Limb (tissue), 2 donors: Measurements from ENCODE around the gene ALOX12.

ENCODE experiments used
- DNase-seq, 2 donors: peaks; one replicate each; pipeline ENCODE4 v3.0.0-alpha.2; 2016; ENCODE audit errors: extremely low spot score in 2 of 2

Gene ALOX12

DNA sequence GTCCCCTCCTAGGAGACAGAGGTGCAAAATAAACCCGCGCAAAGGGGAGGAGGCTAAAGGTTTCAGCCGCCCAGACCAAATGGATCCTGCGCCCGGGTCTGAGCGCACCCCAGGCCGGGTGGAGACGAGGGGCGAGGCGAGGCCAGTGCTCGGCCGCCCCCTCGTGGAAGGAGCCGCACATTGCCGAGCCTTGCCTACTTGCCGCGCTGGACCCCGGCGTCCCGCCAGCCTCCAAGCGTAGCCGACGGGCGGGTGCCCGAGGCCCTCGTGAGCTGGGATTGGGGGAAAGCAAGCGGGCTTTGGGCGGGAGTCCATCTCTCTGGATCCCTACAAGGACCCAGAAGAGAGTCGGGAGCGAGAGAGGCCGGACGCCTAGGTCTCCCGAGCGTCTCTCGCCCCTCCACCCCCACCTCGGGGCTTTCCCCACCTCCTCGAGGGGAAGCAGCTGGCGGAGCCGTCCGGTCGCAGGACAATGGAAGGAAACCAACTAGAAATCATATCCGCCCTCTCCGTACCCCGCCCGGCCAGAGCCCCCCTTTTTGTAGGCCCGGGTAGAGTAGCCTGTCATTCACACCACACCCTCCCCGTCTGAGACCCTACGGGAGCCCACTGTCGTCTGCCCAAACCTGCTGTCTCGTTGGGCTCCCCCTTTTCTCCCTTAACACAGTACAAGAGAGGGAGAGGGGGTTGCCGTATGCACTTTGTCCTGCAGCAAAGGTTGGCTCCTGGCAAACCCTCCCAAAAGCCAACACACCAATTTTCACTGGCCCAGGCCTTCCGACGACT is 26.3 kb downstream of the ALOX12 start:
- peak; percentile 72 to 85 for DNase-seq

DNA sequence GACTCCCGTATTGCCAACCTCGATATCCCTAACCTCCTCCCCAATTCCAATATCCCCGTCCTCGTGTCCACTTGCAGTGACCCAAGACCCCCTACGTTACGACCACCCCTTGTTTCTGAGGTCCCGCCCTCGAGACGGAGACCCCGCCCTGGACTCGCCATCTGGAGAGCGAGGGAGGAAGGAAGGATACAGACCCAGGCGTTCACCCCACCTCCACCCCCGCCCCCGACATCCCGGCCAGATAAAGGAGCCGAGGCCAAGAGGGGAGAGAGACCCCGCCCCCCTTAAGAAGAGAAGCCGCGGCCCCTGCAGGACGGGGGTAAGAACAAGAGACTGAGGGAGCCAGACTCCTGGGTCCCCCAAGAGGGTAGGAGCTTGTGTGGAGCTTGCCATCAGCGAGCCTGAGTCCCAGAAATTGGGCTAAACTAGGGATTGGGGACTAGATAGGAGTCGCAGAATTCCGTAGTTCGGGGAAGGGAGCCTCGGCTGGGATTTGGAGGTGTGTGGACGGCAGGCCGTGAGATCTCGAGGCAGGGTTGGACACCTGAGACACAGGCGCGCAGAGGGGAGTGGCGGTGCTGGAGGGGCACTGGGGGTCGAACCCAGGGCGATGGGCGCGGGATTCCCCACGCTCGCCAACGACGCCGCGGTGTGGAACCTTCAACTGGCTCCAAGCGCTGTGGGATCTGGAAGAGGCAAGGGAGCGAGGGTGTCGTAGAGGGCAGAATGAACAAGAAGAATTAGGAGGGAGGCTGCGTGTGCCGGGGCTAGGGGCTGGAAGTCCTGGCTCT is 27.1 kb downstream of the ALOX12 start, which contains the start of gene BCL6B:
Gene BCL6B, plus strand, starts transcription at position 270 of the 791 bp plus-strand sequence. CDS start 622 bp downstream, outside the sequence.
- no peak for DNase-seq

DNA sequence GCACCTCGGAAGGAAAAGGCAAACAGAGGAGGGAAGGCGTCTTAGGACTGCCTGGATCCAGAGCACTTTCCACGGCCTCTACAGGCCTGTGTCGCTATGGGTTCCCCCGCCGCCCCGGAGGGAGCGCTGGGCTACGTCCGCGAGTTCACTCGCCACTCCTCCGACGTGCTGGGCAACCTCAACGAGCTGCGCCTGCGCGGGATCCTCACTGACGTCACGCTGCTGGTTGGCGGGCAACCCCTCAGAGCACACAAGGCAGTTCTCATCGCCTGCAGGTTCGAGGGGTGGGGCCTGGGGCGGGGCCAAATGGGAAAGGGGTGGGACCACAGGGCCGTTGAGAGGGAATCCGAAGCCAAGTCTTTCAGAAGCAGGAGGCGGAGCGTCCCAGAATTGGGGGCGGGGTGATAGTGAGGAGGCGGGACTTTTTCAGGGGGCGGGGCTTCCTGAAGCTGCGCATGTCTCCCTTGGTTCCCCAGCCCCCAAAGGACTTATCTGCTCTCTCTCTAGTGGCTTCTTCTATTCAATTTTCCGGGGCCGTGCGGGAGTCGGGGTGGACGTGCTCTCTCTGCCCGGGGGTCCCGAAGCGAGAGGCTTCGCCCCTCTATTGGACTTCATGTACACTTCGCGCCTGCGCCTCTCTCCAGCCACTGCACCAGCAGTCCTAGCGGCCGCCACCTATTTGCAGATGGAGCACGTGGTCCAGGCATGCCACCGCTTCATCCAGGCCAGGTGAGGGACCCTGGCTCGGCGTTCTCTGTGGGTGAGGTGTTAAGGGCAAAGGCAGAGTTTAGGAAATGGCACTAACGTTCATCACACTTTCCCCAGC is 27.9 kb downstream of the ALOX12 start:
- peak in 1 of 2 donors; percentile 89 for DNase-seq

DNA sequence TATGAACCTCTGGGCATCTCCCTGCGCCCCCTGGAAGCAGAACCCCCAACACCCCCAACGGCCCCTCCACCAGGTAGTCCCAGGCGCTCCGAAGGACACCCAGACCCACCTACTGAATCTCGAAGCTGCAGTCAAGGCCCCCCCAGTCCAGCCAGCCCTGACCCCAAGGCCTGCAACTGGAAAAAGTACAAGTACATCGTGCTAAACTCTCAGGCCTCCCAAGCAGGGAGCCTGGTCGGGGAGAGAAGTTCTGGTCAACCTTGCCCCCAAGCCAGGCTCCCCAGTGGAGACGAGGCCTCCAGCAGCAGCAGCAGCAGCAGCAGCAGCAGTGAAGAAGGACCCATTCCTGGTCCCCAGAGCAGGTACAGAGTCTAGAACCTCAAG is 28.5 kb downstream of the ALOX12 start:
- no peak for DNase-seq

DNA sequence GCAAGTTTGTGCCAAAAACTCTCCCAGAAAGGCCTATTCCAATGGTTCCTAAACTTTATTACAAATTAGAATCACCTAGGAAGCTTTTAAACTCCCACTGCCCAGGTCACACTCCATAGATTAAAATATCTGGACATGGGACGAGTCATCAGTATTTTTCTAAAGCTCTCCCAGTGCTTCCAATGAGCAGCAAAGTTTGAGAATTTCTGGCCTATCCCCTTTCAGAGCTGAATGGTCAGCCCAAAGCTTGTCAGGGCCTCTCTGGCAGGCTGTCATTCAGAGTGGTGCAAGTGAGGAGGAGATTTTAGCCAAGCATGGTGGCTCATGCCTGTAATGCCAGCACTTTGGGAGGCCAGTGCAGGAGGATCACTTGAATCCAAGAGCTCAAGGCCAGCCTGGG is 29.4 kb downstream of the ALOX12 start:
- no peak for DNase-seq

DNA sequence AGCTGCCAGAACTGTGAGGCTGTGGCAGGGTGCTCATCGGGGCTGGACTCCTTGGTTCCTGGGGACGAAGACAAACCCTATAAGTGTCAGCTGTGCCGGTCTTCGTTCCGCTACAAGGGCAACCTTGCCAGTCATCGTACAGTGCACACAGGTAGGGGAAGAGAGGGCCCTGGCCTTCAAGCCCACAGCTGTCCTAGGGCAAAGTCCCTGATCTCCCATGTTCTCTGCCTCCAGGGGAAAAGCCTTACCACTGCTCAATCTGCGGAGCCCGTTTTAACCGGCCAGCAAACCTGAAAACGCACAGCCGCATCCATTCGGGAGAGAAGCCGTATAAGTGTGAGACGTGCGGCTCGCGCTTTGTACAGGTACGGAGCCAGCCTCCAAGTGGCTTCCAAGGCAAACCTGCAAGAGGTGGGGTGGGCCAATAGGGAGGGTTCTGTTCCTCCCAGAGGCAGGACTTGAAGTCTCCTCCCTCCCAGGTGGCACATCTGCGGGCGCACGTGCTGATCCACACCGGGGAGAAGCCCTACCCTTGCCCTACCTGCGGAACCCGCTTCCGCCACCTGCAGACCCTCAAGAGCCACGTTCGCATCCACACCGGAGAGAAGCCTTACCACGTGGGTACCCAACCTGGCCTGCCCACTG is 30.7 kb downstream of the ALOX12 start:
- no peak for DNase-seq

DNA sequence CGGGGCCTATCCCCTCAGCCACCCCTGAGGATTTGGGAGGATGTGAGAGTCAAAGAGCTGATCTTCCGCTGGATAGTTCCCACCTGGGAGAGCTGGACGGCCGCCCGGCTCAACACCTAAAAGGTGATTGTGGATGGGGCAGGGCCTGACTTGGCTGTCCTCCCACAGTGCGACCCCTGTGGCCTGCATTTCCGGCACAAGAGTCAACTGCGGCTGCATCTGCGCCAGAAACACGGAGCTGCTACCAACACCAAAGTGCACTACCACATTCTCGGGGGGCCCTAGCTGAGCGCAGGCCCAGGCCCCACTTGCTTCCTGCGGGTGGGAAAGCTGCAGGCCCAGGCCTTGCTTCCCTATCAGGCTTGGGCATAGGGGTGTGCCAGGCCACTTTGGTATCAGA is 31.5 kb downstream of the ALOX12 start:
- DNase-seq: no peak

DNA sequence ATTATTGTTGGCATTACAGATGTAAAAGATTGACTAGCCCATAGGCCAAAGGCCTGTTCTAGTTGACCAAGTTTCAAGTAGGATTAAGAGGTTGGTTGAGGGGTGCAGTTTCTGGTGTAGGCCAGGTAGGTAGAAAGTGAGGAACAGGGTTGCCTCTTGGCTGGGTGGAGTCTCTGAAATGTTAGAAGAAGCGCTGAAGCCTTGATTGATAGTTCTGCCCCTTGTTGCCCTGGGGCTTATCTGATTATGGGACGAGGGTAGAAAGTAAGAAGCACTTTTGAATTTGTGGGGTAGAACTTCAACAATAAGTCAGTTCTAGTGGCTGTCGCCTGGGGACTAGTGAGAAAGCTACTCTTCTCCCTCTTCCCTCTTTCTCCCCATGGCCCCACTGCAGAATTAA is 33.2 kb downstream of the ALOX12 start:
- DNase-seq: no peak

DNA sequence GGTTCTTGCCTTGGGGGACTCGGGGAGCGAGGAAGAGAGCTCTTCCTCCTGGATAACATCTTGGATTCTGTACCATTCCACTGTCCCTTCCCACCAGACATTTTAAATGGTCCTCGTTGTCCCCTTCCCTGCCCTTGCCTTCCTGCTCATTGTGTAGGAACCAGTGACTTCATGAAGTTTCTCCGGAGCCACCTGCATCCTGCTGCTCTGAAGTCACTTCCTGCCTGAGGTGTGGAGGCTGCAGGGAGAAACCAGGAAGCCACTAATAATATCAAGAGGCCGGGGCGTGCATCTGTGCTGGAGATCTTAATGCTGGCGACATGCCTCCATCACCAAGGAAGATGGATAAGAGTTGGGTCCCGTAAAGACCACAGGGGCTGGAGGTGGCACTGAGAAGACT is 33.8 kb downstream of the ALOX12 start:
- no peak for DNase-seq

DNA sequence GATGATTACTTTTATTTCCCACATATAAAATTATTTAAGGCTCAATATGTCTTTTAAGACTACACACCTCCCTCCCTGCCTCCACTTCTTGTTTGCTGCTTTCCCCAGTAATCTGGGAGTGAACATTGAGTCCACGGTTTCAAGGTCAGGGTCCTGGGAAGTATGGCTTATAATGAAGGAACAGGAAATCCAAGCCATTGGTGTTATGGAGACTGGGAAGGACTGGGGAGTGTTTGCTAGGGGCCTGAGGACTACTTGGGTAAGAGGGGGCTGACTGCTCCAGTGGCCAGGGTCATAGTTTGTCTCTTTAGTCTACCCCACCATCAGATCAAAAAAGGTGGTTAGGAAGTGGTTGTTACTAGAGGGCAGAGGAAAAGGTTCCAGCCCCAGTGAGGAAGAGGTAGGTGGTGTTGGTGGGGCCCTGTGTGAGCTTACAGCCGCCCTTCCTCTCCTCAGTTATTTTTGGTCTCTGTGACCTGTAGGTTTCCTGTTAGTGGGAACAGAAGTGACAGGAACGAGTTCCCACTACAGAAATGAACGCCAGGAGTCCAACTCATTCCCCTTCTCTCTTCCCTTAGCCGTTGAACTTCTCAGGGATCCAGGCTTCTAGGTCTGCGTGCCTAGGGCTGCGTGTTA is 39.2 kb downstream of the ALOX12 start:
- DNase-seq: no peak

DNA sequence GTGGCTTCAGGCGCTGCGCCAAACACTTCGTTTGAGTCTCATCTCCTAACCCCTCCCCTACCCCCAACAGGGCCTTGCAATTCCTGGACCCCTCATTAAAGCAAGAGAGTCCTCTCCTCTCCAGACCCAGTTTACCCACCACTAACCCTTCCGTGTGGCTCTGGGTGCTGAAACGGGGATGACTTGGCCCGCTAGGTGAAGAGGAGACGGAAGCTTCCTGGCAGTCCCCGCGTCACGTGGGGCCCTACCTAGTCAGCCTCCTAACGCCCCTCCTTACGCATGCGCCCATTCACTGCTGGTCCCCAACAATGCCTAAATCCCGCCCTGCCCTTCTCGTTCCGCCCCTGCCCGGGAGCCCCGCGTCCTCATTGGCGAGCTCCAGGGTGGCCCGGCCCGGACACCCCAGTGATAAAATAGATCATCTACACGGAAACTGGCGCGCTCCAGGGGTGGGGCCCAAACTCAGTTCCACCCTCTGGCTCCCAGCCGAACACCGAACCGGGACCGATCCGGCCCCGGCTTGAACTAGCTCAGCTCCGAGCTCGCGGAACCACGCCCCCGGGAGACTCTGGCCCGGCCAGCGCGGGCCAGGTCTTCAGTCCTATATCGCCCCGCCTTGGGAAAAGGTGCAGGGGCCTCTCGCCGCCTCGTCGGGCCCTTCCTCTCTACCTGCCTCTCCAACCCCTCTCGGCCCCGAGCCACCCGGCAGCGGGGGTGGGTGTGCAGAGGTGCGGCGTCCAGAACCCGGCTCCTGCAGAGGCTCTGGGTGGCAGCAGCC is 39.9 kb downstream of the ALOX12 start, which contains the start of gene SLC16A13:
Gene SLC16A13, plus strand, starts transcription at position 425 of the 778 bp plus-strand sequence. CDS start 368 bp downstream, outside the sequence.
- DNase-seq: peak; percentile 91 to 94

DNA sequence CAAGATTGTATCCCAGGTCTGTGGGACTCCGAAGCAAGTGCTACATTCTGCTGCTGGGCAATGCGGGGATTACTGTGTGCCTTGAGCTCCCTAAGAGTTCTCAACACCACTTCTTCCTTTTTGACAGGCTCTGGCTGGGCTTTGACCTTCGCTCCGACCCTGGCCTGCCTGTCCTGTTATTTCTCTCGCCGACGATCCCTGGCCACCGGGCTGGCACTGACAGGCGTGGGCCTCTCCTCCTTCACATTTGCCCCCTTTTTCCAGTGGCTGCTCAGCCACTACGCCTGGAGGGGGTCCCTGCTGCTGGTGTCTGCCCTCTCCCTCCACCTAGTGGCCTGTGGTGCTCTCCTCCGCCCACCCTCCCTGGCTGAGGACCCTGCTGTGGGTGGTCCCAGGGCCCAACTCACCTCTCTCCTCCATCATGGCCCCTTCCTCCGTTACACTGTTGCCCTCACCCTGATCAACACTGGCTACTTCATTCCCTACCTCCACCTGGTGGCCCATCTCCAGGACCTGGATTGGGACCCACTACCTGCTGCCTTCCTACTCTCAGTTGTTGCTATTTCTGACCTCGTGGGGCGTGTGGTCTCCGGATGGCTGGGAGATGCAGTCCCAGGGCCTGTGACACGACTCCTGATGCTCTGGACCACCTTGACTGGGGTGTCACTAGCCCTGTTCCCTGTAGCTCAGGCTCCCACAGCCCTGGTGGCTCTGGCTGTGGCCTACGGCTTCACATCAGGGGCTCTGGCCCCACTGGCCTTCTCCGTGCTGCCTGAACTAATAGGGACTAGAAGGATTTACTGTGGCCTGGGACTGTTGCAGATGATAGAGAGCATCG is 42.4 kb downstream of the ALOX12 start:
- no peak for DNase-seq

DNA sequence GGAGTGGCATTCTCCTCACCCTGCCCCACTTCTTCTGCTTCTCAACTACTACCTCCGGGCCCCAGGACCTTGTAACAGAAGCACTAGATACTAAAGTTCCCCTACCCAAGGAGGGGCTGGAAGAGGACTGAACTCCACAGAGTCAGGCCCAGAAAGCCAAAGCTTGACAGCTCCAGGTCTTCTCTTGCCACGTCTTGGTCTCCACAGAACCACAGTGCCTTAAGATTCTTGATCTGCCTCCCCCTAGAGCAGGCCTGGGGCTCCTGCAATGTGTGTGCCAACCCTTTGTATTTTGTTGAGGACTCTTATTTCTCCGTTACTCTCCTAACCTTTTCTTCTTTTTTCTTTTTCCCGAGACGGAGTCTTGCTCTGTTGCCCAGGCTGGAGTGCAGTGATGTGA is 44.0 kb downstream of the ALOX12 start:
- DNase-seq: no peak

DNA sequence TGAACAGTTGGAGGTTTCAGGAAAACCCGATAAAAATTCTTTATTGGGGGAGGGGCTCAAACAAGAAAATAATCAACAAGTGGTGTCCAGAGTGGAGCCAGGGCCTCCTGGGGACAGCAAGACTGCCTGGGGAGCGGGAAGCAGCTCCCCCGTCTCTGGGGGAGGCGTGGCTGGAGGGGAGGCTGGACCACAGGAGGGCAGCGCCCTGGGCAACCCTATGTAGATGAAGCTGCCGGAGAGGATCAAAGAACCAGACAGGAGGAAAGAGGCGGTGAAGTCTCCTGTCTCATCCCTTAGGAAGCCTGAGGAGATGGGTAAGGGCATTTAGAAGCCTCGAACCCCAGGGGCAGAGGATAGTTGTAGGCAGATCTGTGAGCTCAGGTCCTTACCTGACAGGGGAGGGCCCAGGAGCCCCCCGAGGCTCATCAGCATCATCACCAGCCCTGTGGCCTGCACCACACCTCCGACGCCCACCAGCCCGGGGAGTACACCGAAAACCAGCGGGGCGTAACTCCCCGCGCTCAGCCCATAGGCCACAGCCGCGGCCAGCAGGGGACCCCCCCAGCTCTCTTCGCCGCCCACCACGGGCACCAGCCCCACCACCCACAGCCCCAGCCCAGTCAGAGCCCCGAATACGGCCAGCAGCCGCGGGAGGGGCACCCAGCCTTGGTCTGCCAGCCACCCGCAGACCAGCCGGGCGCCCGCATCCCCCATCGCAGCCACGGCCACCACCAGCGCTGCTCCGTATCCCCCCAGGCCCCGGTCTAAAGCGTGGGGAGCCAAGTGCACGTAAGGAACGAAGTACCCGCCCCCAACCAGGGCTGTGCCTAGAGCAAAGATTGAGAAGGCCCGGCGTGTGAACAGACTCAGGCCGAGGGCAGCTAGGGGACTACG is 46.0 kb downstream of the ALOX12 start:
- DNase-seq: peak in 1 of 2 donors; percentile 66

DNA sequence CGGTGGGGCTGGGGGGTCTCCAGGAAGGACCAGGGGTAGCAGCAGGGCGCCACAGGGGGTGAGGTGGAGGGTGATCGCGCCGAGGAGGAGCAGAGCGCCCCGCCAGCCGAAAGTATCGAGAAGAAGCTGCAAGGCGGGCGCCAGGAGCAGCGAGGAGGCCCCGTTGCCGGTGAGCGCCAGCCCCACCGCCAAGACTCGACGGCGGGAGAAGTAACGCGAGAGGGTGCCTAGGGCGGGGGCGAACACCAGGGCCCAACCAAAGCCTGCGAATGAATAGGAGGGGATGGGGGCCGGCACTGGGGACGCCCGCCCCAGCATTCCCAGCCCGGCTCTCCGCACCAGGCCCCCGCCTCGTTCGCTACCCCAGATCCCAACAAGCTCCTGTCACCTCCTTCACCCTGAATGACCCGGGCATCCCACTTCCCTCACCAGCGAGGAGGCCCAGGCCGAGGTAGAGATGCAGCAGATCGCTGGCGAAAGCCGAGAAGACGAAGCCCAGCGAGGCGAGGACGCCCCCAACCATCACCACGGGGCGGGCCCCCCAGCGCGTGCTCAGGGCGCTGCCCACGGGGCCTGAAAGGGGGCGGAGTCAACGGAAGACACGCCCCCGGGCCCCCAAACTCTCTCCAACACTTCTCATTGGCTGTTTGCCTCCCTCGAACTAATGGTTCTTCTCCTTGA is 46.8 kb downstream of the ALOX12 start:
- no peak for DNase-seq

DNA sequence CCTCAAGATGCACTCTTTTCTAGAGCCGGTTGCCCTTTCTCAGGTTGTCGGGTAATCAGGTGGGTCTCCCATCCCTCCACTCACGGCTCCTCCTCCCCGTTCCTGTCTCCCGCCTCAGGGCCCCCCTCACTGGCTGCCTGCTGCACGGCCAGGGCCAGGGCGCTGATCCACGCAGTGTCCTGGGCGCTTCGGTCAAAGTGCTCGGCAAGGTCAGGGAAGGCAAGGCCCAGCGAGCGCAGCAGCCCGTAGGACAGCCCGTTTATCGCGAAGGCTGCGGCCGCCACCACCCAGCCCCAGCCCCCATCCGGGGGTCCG is 47.3 kb downstream of the ALOX12 start:
- DNase-seq: no peak

DNA sequence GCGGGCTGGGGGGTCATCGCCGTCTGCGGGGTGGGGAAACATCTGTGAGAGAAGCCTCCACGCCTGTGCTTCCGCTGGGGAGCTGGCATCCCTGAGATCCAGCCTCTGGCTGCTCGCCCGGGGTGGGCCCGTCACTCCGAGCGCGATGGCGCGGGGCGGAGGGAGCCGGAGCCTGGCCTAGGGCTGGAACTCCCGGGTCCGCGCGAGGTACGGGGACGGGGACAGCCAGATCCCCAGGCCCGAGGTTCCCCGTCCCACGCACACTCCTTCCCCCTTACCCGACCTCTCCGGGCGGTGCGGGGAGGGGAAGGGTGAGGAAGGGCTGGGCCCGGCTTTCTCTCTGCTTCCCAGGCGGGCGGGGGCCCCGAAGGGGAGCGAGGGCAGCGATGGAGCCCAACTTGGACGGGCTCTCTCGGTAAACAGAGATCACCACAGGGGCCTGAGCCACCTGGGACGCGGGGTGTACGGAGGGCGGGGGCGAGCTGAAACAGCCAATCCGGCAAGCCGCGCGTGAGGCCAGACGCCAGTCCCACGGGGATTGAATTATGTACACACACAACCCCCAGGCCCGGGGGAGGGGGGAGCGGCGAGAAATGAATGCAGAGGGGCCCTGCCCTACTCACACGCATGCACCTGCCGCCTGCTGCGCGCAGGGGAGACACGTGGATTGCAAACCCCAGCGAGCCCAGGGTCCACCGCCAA is 47.8 kb downstream of the ALOX12 start, which contains the start of gene SLC16A11:
Gene SLC16A11, minus strand, starts transcription at position 596 of the 702 bp plus-strand sequence. Its CDS starts 579 bp downstream, at position 17.
- peak in 1 of 2 donors; percentile 71 for DNase-seq
